Activated CD4-positive, alpha-beta memory T cell treated with anti-CD3 and anti-CD28 coated beads for 36 hours (primary cell): ENCODE data around the gene FAM222A. TPM values are rescaled to one million over a fixed set of nuclear protein-coding genes. Genes with fewer than 3 reads are reported as not detected.

Experiments
- CTCF ChIA-PET: fragments of 350-600 bp; sonication (Branson Sonifier 250); formaldehyde crosslinking; loops from one replicate; lab custom pipeline; 2021; ENCODE audit warnings: antibody characterized with exemption, inconsistent platforms; lab: Charles Lee
- POLR2A ChIA-PET: fragments of 350-600 bp; sonication (Branson Sonifier 250); formaldehyde crosslinking; loops from one replicate; lab custom pipeline; 2021; ENCODE audit warnings: antibody characterized with exemption; lab: Charles Lee
- DNase-seq: peaks from one replicate; pipeline ENCODE4 v3.0.0-alpha.2; 2020
- H3K27ac Mint-ChIP-seq: one replicate; pipeline ENCODE4 v1.8.0; 2021; ENCODE audit warnings: mixed read lengths
- H3K27me3 Mint-ChIP-seq: one replicate; pipeline ENCODE4 v1.8.0; 2021; ENCODE audit warnings: mixed read lengths
- H3K36me3 Mint-ChIP-seq: one replicate; pipeline ENCODE4 v1.8.0; 2021; ENCODE audit warnings: mixed read lengths
- H3K4me1 Mint-ChIP-seq: one replicate; pipeline ENCODE4 v1.8.0; 2021; ENCODE audit warnings: low read depth, mixed read lengths
- H3K4me3 Mint-ChIP-seq: one replicate; pipeline ENCODE4 v1.8.0; 2021; ENCODE audit warnings: mild to moderate bottlenecking, mixed read lengths
- H3K9me3 Mint-ChIP-seq: one replicate; pipeline ENCODE4 v1.8.0; 2021; ENCODE audit warnings: mixed read lengths
- intact Hi-C: fragments of 100-400 bp; cut with micrococcal nuclease; formaldehyde crosslinking; loops from one replicate; pipeline ENCODE4 v1.15.1; 2023
- total RNA-seq, 2 experiments: library from RNA; stranded (reverse); gene quantifications; one replicate each; pipeline ENCODE4 v1.2.3, GENCODE V29; 2021

The FAM222A gene
- total RNA-seq, 2 experiments from 2014 or later: 0.29 to 0.55 TPM

DNA sequence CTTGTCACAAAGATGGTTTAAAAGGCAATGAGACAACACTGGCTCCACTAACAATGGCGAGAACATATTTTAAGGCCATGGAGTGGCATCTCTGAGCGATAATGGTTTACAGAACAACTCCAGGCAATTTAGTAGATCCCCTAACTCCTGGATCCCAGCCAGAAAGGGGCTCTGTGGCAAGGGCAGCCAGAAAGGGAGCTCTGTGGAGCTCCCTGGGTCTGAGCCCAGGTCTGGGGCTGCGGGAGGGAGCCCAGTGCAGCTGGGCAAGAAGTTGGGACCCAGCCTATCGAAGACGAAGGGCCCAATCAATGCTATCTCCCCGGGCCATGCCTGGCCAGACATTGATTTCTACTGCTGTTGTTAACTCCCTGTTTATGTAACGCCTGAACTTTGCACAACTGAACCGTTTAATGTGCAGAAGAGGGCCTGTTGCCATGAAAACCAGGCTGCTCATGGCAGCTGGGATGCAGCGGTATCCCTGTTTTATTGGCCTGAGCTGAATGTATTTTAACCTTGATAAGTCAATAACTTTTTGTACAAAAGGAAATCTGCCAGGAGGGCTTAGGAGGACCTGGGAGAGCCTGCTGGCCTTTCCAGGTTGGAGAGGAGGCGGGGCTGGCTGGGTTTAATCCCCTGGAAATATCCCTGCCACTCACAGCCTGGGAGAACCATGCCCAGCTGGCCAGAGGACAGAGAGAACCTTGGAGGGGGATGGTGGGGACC, 6.7 kb upstream of the FAM222A start:
- H3K27me3 Mint-ChIP-seq: peaks cover 22% of the 10 kb centered on the region
- intact Hi-C loops: no loop called here
- ChIA-PET POLR2A (no interaction called here), CTCF (no interaction called here)
- no peak overlapping the region for H3K27ac Mint-ChIP-seq
- H3K4me3 Mint-ChIP-seq: no peak overlapping the region
- no peaks in the 10 kb centered on the region for H3K9me3 Mint-ChIP-seq
- H3K36me3 Mint-ChIP-seq: no peaks in the 10 kb centered on the region
- no peaks in the 10 kb centered on the region for H3K4me1 Mint-ChIP-seq
- no peak for DNase-seq

DNA sequence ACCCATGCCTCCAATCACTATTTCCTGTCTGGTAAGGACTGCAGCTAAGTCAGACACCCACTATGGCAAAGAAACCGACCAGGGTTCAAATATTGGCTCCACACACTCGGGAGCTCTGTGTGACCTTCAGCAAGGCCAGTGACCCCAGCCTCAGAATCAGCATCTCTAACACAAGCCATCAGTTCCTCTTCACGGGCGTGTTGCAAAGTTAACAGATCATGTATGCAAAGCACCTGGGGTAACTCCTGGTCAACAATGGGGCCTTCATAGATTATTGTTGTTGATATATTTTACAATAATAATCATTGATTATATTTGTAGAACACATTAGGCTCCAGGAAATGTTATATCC, 6.2 kb upstream of the FAM222A start:
- Mint-ChIP-seq H3K27ac (no peak overlapping the region), H3K36me3 (no peaks in the 10 kb centered on the region), H3K27me3 (peaks cover 24% of the 10 kb centered on the region), H3K4me1 (no peaks in the 10 kb centered on the region), H3K4me3 (no peak overlapping the region), H3K9me3 (no peaks in the 10 kb centered on the region)
- no peak for DNase-seq
- ChIA-PET CTCF (no interaction called here), POLR2A (no interaction called here)
- intact Hi-C loops: no loop called here

DNA sequence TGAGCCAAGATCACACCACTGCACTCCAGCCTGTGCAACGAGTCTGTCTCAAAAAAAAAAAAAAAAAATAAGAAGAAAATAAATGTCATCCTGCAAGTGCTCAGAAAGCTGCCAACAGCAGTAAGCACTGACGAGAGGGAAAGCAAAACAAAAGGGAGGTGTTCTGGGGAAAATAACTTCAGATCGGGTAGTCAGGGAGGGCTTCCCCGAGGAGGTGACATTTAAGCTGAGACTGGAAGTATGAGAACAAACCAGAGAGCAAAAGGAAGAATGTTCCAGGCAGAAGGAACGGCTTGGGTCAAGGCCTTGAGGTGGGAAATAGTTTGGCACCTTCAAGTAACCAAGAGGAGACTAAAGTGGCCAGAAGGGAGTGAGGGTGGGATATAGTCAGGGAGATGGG, 4.7 kb upstream of the FAM222A start:
- POLR2A ChIA-PET: no interaction called here
- CTCF ChIA-PET: interaction anchor here (1.0 kb wide), 1 partner anchor 110 kb away, joined by 3 read pairs; no protein-coding TSS in a partner anchor

DNA sequence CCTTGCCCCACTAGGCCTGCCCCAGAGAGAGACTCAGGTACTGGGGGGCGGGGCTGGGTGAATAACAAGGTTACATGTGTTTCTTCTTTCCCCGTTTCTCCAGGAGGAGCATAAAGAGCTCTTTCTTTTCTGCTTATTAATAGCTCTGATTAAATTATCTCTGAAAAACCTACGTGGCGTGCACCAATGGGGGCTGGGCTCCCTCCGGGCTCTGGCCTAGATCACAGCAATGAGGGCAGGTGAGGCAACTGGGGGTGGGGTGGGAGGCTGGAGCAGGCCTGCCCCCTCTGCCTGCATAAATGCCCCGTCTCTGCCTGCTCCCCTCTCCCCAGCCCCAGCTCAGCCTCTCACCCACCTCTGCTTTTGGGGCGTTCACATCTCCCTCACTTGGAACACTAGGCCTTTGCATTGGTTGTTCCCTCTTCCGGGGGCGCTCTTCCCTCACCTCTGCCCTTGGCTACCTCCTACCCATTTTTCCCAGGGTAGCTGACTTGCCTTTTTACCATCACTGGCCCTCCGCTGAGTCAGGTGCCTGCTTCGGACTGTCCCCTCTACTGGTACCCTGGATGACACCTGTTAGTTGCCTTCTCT, 4.1 kb upstream of the FAM222A start:
- Mint-ChIP-seq H3K9me3 (no peaks in the 10 kb centered on the region), H3K27ac (no peak overlapping the region), H3K4me3 (no peak overlapping the region), H3K4me1 (no peaks in the 10 kb centered on the region), H3K27me3 (peaks cover 21% of the 10 kb centered on the region), H3K36me3 (no peaks in the 10 kb centered on the region)
- ChIA-PET CTCF (interaction anchor here (1.0 kb wide), 1 partner anchor 111 kb away, joined by 3 read pairs; no protein-coding TSS in a partner anchor), POLR2A (no interaction called here)
- DNase-seq: no peak
- intact Hi-C loops: no loop called here

More for the DNA sequence above, 4.7 kb upstream of the FAM222A start:
- intact Hi-C loops: no loop called here
- H3K4me3 Mint-ChIP-seq: no peak overlapping the region
- H3K9me3 Mint-ChIP-seq: no peaks in the 10 kb centered on the region
- H3K4me1 Mint-ChIP-seq: no peaks in the 10 kb centered on the region
- no peak overlapping the region for H3K27ac Mint-ChIP-seq
- no peaks in the 10 kb centered on the region for H3K36me3 Mint-ChIP-seq
- H3K27me3 Mint-ChIP-seq: peaks cover 21% of the 10 kb centered on the region
- DNase-seq: no peak

DNA sequence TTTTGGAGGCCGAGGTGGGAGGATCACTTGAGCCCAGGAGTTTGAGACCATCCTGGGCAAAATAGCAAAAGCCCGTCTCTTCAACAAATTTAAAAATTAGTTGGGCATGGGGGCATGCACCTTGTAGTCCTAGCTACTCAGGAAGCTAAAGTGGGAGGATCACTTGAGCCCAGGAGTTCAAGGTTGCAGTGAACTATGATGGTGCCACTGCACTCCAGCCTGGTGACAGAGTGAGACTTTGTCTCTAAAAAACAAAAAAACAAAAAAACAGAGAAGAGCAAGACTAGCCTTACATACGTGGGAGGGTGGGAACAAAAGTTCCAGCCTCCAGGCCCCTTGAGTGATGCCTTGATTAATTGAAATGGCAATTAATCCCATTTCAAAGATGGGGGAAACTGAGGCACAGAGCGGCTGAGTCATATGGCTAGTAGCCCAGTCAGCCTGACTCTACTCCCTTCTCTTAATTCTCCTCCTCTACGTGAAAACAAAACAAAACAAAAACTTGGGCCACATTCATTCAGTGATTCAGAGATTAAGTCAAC, 3.3 kb upstream of the FAM222A start:
- no peaks in the 10 kb centered on the region for H3K4me1 Mint-ChIP-seq
- no peak for DNase-seq
- H3K27ac Mint-ChIP-seq: no peak overlapping the region
- ChIA-PET POLR2A (no interaction called here), CTCF (no interaction called here)
- H3K36me3 Mint-ChIP-seq: no peaks in the 10 kb centered on the region
- intact Hi-C loops: no loop called here
- H3K9me3 Mint-ChIP-seq: no peaks in the 10 kb centered on the region
- no peak overlapping the region for H3K4me3 Mint-ChIP-seq
- peaks cover 21% of the 10 kb centered on the region for H3K27me3 Mint-ChIP-seq

DNA sequence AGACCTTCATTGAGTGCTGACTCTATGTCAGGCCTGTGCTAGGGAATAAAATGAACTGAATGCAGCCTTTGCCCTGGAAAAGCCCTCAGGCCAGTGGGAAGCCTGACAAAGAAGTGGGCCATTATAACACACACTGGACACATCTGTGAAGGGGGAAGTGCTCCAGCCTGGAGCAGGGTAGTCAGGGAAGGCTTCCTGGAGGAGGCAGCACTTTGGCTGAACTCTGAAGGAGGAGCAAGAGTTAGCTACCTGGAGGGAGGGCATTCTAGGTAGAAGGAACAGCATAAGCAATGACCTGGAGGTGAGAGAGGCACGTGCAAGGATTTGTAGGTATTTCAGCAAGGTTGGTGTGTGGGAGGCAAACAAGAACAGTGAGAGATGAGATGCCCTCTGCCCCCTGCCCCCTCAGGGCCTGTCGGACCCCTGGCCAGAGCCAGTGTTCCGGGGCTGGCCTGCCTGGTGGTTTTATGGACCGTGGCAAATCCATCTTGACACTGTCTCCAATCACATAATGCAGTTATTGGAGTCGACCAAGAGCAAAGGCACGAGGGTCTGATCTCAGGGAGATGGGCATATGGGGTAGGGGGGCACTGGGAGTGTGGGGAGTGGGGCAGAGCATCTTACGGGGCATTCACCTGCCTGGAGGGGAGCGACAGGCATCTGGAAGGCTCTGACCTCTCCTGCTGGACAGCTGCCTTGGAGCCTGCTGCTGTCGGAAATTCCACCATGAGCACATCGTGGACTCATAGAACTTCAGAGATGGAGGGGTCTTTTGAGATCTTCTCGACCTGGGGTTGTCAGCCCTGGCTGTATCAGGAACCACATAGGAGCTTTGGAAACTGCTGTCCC, 2.7 kb upstream of the FAM222A start:
- H3K27me3 Mint-ChIP-seq: peaks cover 20% of the 10 kb centered on the region
- no peak overlapping the region for H3K4me3 Mint-ChIP-seq
- POLR2A ChIA-PET: no interaction called here
- H3K27ac Mint-ChIP-seq: no peak overlapping the region
- CTCF ChIA-PET: no interaction called here
- no peak for DNase-seq
- no peaks in the 10 kb centered on the region for H3K4me1 Mint-ChIP-seq
- intact Hi-C loops: no loop called here
- no peaks in the 10 kb centered on the region for H3K36me3 Mint-ChIP-seq
- H3K9me3 Mint-ChIP-seq: no peaks in the 10 kb centered on the region

DNA sequence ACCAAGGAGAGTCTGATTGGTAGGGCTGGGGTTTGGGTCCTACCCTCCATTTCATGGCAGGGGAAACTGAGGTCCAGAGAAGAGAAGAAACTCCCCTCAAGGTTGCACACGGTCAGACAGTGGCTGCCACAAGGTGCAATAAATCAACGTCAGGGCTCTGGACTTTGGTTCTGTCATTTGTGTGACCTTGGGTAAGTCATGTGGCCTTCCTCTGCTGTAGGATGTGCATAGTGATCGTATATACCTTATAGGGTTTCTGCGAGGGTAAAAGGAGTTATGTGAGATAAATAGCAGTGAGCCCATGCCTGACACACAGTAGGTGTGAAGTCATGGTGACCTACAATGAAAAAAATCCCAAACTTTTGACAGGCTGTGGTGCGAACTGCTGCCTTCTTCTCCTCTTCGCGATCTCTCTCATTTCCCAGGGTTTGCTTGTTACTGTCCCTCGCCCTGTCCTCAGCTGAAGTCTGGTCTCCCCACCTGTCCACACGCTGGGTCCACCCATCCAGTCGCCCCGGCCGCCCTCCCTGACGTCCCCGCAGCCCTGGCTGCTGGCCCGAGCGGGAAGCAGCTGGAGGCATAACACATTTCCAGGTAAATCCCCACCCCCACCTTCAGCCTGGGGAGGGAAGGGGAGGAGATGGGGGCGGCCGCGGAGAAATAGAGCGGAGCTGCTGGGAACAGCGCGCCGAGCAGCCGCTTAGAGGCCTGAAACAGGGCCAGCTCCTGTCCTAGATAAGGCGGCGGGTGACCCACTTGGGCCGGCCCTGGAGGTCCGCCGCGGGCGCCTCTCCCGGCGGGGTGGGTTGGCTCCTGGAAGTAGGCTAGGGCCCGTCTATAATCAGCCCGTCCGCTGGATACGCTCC, 1.8 kb upstream of the FAM222A start:
- ChIA-PET CTCF (interaction anchor here (1.2 kb wide), 1 partner anchor 63 kb away, joined by 4 read pairs; no protein-coding TSS in a partner anchor), POLR2A (no interaction called here)
- no peak overlapping the region for H3K27ac Mint-ChIP-seq

DNA sequence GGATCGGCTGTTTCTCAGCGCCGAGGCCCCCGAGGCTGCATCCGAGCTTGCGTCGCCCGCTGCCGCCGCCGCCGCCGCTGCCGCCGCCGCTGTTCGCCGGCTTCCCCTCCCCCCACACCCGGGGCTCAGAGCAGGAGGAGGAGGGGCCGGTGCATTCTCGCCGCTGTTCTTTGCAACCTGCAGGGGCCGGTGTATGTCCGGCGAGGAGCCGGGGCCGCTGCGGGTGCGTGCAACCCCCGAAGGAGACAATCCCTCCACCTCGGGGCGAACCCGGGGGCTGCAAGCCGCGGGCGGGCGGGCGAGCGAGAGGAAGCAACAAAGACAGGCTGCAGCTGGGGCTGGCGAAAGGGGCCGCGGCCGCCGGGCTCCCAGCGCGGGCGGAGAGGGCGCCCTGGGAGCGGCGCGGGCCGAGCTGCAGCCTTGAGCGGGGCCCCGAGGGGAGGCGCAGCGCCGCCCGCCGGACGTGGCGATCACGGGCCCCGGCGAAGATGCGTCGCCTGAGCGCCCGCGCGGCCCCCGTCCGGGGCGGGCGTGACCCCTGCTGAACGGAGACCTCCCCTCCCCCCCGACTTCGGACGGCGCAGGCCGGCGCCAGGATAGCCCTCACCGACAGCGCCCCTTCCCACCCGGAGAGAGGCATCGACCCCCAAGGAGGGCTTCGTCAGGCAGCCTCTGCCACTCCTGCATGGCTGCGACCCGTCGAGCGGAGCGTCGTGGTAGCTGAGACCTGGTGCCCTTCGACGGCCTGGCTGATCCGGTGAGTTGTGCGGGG, 702 bp downstream of the FAM222A start:
- Mint-ChIP-seq H3K4me3 (peak overlapping the region; percentile 59), H3K27me3 (peaks cover 37% of the 10 kb centered on the region), H3K36me3 (no peaks in the 10 kb centered on the region), H3K9me3 (no peaks in the 10 kb centered on the region), H3K4me1 (no peaks in the 10 kb centered on the region), H3K27ac (no peak overlapping the region)
- peak; percentile 55 for DNase-seq
- intact Hi-C loops: no loop called here
- ChIA-PET POLR2A (no interaction called here), CTCF (interaction anchor here (0.9 to 1.6 kb wide), 6 partner anchors 11 to 161 kb away, joined by 3 to 9 read pairs (median 3); no protein-coding TSS in a partner anchor)

More for the DNA sequence above, 1.8 kb upstream of the FAM222A start:
- DNase-seq: no peak
- intact Hi-C loops: no loop called here
- H3K27me3 Mint-ChIP-seq: peaks cover 23% of the 10 kb centered on the region
- H3K9me3 Mint-ChIP-seq: no peaks in the 10 kb centered on the region
- no peaks in the 10 kb centered on the region for H3K4me1 Mint-ChIP-seq
- no peaks in the 10 kb centered on the region for H3K36me3 Mint-ChIP-seq
- no peak overlapping the region for H3K4me3 Mint-ChIP-seq

DNA sequence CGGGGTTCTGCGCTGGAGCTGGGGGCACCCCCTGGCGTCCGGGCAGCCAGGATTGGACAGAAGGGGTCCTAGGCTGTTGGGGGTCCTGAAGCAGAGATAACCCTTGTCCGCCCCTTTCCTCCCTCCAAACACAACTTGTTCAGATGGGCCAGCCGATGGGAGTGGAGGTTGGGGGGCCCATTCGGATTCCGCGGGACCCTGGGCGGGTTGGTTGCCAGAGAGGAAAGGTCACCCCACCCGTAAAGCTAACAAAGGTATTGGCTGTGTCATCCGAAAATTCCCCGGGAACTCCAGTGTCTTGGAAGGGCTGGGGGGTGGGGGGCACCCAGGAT, 1.3 kb downstream of the FAM222A start:
- no peaks in the 10 kb centered on the region for H3K36me3 Mint-ChIP-seq
- CTCF ChIA-PET: interaction anchor here (0.9 to 1.6 kb wide), 5 partner anchors 11 to 162 kb away, joined by 3 to 9 read pairs (median 3); no protein-coding TSS in a partner anchor
- intact Hi-C loops: no loop called here
- no peak for DNase-seq
- no peaks in the 10 kb centered on the region for H3K9me3 Mint-ChIP-seq
- POLR2A ChIA-PET: no interaction called here
- peak overlapping the region; percentile 43 for H3K4me3 Mint-ChIP-seq
- no peak overlapping the region for H3K27ac Mint-ChIP-seq
- H3K27me3 Mint-ChIP-seq: peaks cover 35% of the 10 kb centered on the region
- H3K4me1 Mint-ChIP-seq: no peaks in the 10 kb centered on the region

DNA sequence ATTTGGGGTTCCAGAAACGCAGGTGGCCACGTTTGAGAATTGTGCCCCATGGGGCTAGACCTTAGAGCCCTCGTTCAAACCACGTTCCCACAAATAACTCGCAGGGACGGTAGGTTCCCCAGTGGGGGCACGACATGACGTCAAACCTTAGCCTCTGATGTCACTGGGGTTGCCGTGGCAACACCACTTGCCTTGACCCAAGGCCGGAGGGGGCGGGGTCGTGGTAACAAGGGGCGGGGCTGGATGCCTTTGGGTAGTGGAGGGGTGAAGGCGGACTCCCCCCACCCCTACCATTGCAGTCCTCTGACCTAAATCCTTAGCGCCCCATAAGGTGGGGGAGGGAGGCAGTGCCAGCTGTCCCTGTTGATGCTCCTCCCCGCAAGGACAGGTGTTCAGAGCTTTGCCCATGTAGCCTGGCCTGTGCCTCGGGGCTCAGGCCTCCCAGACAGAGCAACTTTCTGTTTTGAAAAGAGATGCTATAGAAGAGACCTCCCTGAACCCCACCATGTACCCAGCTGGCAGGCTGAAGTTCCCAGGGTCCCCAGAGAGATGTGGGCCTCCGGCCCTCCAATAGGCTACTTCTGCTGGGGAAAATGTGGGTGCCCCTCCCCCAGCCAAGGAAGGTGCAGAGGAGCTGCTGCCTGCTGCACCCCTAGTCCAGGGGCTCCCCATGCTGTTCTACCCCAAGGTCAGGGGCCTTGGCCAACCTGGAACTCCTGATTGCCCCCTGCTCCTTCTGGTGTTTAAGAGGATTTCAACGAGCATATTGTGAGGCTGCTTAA, 1.9 kb downstream of the FAM222A start:
- Mint-ChIP-seq H3K27me3 (peaks cover 33% of the 10 kb centered on the region), H3K4me1 (no peaks in the 10 kb centered on the region), H3K9me3 (no peaks in the 10 kb centered on the region), H3K27ac (no peak overlapping the region), H3K4me3 (peak overlapping the region; percentile 43), H3K36me3 (no peaks in the 10 kb centered on the region)
- CTCF ChIA-PET: interaction anchor here (1.3 to 1.6 kb wide), 3 partner anchors 12 to 130 kb away, joined by 3 to 9 read pairs (median 4); no protein-coding TSS in a partner anchor
- intact Hi-C loops: no loop called here
- DNase-seq: peak; percentile 11
- POLR2A ChIA-PET: no interaction called here
